WERI-Rb-1 (cell line): ENCODE measurements around the gene MUC4.

ENCODE experiments used
- DNase-seq: peaks from one replicate; pipeline ENCODE4 v3.0.0-alpha.2; 2020
- H3K27ac ChIP-seq: fragments of 250-450 bp; sonication (Bioruptor Pico); 2 replicates; pipeline ENCODE4 v1.5.1; 2020; ENCODE audit warnings: mild to moderate bottlenecking, moderate library complexity
- H3K27me3 ChIP-seq: fragments of 250-450 bp; sonication (Bioruptor Pico); 2 replicates; pipeline ENCODE4 v1.5.1; 2021; ENCODE audit warnings: mild to moderate bottlenecking, low read depth, moderate library complexity; ENCODE audit not compliant: insufficient read depth, severe bottlenecking
- H3K36me3 ChIP-seq: fragments of 250-450 bp; sonication (Bioruptor Pico); 2 replicates; pipeline ENCODE4 v1.5.1; 2020; ENCODE audit warnings: mild to moderate bottlenecking, moderate library complexity
- H3K4me3 ChIP-seq: 2 replicates; pipeline ENCODE4 v1.5.1; 2011; ENCODE audit warnings: low read depth, mild to moderate bottlenecking, control low read depth, low read length
- H3K9me3 ChIP-seq: fragments of 250-450 bp; sonication (Bioruptor Pico); 2 replicates; pipeline ENCODE4 v1.5.1; 2021; ENCODE audit warnings: mild to moderate bottlenecking, moderate library complexity; ENCODE audit not compliant: severe bottlenecking
- TF ChIP-seq, protein P1 (sequence below): IDR thresholded peaks from 2 replicates; pipeline ENCODE4 v1.5.1; 2011; ENCODE audit warnings: low read depth, mild to moderate bottlenecking, control low read depth, inconsistent platforms, low read length

Gene MUC4

DNA sequence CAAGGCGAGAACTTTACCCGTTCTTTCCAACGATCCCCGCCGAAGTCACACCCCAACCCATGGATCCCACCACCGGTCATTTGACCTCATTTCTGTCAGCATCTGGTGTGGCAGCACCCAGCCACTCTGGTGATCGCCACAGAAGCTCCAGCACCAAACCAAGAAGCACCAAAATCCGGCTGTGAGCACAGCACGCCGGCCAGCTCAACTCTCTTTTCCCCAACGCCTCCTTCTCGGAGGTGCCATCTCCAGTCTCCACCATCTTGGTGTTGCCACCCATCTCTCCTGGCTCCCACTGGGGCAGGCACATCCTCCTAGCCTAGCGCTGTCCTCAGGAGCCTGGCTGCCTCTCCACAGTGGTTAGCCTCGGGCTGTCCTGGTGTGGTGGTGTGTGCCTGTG is 6.5 kb downstream of the MUC4 start:
- Histone ChIP-seq H3K9me3 (no peaks in the 10 kb centered on the region), H3K27me3 (no peaks in the 10 kb centered on the region), H3K36me3 (no peaks in the 10 kb centered on the region), H3K4me3 (no peak overlapping the region), H3K27ac (no peak overlapping the region)
- no peak for DNase-seq
- TF ChIP-seq, protein P1, sequence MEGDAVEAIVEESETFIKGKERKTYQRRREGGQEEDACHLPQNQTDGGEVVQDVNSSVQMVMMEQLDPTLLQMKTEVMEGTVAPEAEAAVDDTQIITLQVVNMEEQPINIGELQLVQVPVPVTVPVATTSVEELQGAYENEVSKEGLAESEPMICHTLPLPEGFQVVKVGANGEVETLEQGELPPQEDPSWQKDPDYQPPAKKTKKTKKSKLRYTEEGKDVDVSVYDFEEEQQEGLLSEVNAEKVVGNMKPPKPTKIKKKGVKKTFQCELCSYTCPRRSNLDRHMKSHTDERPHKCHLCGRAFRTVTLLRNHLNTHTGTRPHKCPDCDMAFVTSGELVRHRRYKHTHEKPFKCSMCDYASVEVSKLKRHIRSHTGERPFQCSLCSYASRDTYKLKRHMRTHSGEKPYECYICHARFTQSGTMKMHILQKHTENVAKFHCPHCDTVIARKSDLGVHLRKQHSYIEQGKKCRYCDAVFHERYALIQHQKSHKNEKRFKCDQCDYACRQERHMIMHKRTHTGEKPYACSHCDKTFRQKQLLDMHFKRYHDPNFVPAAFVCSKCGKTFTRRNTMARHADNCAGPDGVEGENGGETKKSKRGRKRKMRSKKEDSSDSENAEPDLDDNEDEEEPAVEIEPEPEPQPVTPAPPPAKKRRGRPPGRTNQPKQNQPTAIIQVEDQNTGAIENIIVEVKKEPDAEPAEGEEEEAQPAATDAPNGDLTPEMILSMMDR: no peak

DNA sequence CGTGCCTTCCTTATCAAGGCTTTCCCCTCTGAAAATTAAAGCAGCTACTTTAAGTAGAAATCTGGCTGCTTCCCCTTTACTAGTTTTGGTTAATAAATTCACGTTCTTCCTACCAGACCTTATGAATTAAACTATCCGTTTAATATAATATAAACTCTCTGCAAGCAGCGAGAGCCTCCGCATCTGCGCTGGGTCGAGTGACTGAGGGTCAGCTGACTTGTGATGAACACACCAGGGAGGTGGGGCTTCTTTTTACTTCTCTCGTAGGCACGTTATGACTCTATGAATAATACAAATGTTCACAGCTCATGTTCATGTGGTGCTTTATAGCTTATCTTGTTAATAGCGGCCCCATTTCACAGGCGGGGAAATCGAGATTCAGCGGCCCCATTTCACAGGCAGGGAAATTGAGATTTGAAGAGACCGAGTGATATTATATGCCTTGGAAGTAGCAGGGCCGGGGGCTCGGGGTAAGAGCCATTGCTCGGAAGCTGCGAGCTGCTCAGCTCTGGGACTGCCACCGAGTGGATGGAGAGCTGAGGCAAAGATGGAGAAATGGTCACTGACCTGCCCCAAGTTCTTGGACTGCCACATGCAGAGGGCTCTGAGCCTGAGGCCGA is 8.3 kb downstream of the MUC4 start:
- Histone ChIP-seq H3K9me3 (no peaks in the 10 kb centered on the region), H3K36me3 (no peaks in the 10 kb centered on the region), H3K4me3 (no peak overlapping the region), H3K27me3 (no peaks in the 10 kb centered on the region), H3K27ac (no peak overlapping the region)
- TF ChIP-seq, protein P1: no peak
- DNase-seq: no peak

DNA sequence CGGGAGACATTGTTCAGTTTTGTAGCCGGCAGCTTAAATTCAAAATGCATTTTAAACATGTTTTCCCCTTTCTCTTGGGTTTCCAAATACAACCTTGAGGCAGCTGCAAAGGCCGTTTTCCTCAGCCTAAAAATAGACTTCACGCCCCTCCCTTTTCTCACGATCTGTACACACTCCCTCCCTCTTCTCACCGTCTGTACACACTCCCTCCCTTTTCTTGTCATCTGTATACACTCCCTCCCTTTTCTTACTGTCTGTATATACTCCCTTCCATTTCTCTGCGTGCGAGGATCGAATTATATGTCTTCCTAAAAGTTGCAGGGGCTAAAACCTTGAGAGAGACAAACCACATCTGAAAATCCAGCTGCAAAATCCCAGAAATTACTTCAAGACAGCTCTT is 8.9 kb downstream of the MUC4 start:
- Histone ChIP-seq H3K9me3 (no peaks in the 10 kb centered on the region), H3K27me3 (no peaks in the 10 kb centered on the region), H3K36me3 (no peaks in the 10 kb centered on the region), H3K27ac (no peak overlapping the region), H3K4me3 (no peak overlapping the region)
- TF ChIP-seq, protein P1: no peak
- no peak for DNase-seq

DNA sequence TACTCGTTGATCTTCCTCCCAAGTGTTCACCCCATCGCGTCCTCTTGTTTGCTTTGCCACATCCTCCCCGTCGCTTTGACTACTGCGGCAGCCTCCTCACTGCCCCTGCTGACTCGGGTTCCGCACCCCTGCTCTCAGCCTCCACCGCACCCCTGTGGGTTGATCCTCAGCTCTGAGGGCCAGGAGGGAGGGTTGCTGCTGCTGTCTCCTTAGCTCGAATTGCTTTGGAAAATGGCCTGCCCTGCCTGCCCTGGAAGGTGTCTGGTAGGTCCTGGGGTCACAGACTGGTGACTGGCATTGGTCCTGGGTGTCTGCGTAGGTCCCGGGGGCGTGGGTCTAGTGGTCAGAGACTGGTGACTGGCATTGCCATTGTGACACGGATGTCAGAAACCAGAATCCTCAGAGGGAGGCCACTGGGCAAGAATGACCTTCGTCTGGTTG is 9.4 kb downstream of the MUC4 start:
- Histone ChIP-seq H3K36me3 (no peaks in the 10 kb centered on the region), H3K4me3 (no peak overlapping the region), H3K9me3 (no peaks in the 10 kb centered on the region), H3K27me3 (no peaks in the 10 kb centered on the region), H3K27ac (no peak overlapping the region)
- TF ChIP-seq, protein P1: no peak
- no peak for DNase-seq

DNA sequence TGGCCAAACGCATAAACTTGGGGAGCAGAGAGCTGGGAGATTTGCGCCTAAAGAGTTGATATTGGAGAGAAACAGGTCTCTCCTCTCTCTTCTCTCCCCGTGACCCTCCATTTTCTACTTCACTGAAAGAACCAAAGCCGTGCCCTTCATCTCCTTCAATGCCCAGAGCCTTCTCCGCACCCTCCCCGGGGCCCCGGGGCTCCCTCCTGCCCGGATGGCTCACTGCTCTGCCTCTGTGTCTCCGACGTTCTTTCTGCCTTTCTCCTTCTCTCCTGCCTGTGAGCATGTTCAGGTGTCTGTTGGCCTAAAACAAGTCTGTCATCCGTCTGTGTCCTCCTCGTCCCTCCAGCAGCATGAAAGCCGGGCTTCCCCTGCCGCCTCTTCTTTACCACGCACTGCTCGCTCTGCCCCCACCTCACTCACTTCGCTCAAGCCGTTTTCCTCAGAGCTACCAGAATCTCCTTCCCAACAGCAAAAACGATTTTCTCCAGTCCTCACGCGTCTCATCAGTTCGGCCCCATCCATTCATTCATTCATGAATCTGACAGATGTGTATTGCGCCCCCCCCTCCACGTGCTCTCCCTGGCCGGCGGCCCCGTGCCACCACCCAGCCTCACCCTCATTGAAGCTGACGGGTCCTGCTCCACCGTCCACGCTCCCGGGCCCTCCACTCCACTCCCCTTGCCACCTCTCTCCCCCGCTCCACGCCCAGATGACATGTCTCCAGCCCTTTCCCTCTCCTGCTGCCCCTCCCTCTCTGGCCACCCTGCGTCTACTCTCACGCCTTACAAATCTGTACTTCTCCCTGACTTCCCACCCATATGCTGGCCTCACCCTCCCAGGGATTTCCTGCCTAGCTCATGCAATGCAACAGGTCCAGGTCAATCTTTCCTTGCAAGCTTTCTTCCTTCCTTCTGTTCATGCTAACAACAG is 10.2 kb downstream of the MUC4 start:
- Histone ChIP-seq H3K27ac (no peak overlapping the region), H3K4me3 (no peak overlapping the region), H3K27me3 (no peaks in the 10 kb centered on the region), H3K36me3 (no peaks in the 10 kb centered on the region), H3K9me3 (no peaks in the 10 kb centered on the region)
- TF ChIP-seq, protein P1: no peak
- DNase-seq: no peak
